Spleen (tissue), 7 donors: Measurements from ENCODE around the gene RNF130.

ENCODE experiments used
- CTCF ChIP-seq, 11 experiments: fragments of 200-600 bp in 7 of 11; fragments of 450-650 bp in 4 of 11; sonication (generic) in 4 of 11; IDR thresholded peaks in 8 of 11; conservative IDR thresholded peaks in 3 of 11; 1 replicate in 7 of 11; 2 replicates in 4 of 11; pipeline versions ENCODE4 v1.4.0 to v1.8.0; 2016 to 2021; ENCODE audit warnings: antibody characterized with exemption in 11 of 11, inconsistent platforms in 4 of 11, mild to moderate bottlenecking in 1 of 11
- POLR2A ChIP-seq, 3 donors: fragments of 450-650 bp; IDR thresholded peaks; one replicate each; pipeline ENCODE4 v1.5.1; 2017; ENCODE audit warnings: antibody characterized with exemption in 3 of 3, mild to moderate bottlenecking in 1 of 3
- POLR2AphosphoS5 ChIP-seq, 3 donors: sonication (generic); formaldehyde crosslinking; IDR thresholded peaks; one replicate each; pipeline ENCODE4 v1.5.1; 2017; ENCODE audit warnings: antibody characterized with exemption in 3 of 3
- donor health status: DM: no; HTN: no; CAD: no; lungs with moderate emphysema.
- donor health status: DM: no; HTN: no; CAD: no.
- donor health status: DM: no; HTN: no; CAD: no.

GRCh38 chr5:180053061-180053602 lies 18.4 kb downstream of the RNF130 start:
- no peak for TF ChIP-seq POLR2A (IDR thresholded peaks at IDR 0.05)
- no peak for TF ChIP-seq CTCF (IDR thresholded peaks at IDR 0.05 in 8 of 11, conservative IDR thresholded peaks at IDR 0.05 in 3 of 11)
- no peak for TF ChIP-seq POLR2AphosphoS5 (IDR thresholded peaks at IDR 0.05)
